Activated naive CD8-positive, alpha-beta T cell treated with anti-CD3 and anti-CD28 coated beads, Interleukin-2, amount 50 U/mL, for 24 hours (primary cell): ENCODE measurements around the gene RPL36.

ENCODE experiments used
- ATAC-seq: fragments of 150-1000 bp; cut with Tn5 transposase; one replicate; pipeline ENCODE4 v1.10.0; 2021
- DNase-seq: peaks from one replicate; pipeline ENCODE4 v3.0.0; 2021
- H3K27ac Mint-ChIP-seq: one replicate; pipeline ENCODE4 v1.8.0; 2021; ENCODE audit warnings: mild to moderate bottlenecking, mixed read lengths
- H3K27me3 Mint-ChIP-seq: one replicate; pipeline ENCODE4 v1.8.0; 2021; ENCODE audit warnings: mixed read lengths
- H3K36me3 Mint-ChIP-seq: one replicate; pipeline ENCODE4 v1.8.0; 2021; ENCODE audit warnings: low read depth, mixed read lengths
- H3K4me1 Mint-ChIP-seq: one replicate; pipeline ENCODE4 v1.8.0; 2021; ENCODE audit warnings: mixed read lengths
- H3K4me3 Mint-ChIP-seq: one replicate; pipeline ENCODE4 v1.8.0; 2021; ENCODE audit warnings: mild to moderate bottlenecking, moderate library complexity, mixed read lengths
- H3K9me3 Mint-ChIP-seq: one replicate; pipeline ENCODE4 v1.8.0; 2021; ENCODE audit warnings: mixed read lengths

RPL36 gene

DNA sequence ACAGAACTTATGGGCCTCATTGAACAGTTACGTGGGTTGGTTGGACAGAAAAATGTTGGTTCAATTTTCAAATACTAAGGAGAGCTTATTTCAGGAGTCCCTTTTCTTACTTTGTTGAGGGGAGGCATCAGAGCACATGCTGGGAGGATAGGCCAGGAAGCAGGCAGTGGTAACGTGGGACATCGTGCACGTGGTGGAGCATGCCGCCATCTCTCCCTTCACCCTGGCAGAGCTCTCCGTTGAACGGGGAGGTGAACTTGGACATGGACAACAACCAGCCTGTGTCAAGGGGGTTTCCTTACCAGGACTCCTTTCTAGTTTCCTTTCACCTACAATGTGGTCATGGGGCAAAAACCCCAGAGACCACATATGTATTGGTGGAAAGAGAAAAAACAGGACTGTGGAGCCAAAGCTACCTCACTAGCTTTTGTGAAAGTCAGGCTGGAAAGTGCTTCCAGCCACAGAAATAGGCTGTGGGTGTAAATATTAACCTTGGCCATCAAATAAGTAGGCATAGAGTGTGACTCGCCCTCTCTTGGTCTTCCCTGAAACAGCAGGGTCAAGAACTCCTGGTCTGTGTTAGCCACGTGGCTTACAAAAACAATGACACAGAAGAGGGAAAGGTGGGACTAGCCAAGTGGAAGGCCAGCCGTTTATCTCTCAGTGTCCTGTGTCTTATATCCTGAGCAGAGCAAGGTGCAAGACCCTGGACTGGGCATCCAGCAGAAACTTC, 24.1 kb upstream of the RPL36 start:
- peaks cover 58% of the 10 kb centered on the region for H3K36me3 Mint-ChIP-seq
- no peaks in the 10 kb centered on the region for H3K27me3 Mint-ChIP-seq
- no peak for DNase-seq
- peak; percentile 47 for ATAC-seq
- H3K27ac Mint-ChIP-seq: peak overlapping the region; percentile 68
- H3K4me3 Mint-ChIP-seq: no peak overlapping the region
- no peaks in the 10 kb centered on the region for H3K9me3 Mint-ChIP-seq
- H3K4me1 Mint-ChIP-seq: peaks cover 11% of the 10 kb centered on the region

- Mint-ChIP-seq H3K36me3 (peaks cover 60% of the 10 kb centered on the region), H3K27ac (peak overlapping the region; percentile 68)
Observed at GRCh38 chr19:5666921-5667610, 23.0 kb upstream of the RPL36 start.

DNA sequence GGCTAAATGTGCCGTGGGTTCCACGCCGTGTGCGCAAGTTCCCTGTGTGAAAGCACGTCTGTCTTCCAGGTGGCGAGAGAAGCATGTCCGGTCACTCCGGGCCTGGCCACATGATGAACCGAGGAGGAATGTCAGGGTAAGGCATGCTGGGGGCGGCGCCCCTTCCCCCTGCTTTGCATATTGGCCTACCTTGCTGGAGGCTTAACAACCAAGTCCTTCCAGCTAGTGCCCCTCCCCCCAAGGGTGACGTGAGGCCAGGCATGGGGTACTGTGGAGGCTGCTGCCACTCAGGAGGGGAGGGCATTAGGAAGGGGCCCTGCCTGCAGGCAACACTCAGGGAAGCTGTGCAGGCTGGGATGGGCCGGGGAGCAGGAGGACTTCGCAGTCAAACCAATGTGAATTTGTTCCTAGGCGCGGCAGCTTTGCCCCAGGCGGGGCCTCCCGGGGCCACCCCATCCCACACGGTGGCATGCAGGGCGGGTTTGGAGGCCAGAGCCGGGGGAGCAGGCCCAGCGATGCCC, 22.3 kb upstream of the RPL36 start:
- H3K27ac Mint-ChIP-seq: no peak overlapping the region

More at GRCh38 chr19:5666921-5667610, 23.0 kb upstream of the RPL36 start:
- Mint-ChIP-seq H3K27me3 (no peaks in the 10 kb centered on the region), H3K4me1 (peaks cover 11% of the 10 kb centered on the region), H3K9me3 (no peaks in the 10 kb centered on the region), H3K4me3 (no peak overlapping the region)
- DNase-seq: no peak
- ATAC-seq: no peak

DNA sequence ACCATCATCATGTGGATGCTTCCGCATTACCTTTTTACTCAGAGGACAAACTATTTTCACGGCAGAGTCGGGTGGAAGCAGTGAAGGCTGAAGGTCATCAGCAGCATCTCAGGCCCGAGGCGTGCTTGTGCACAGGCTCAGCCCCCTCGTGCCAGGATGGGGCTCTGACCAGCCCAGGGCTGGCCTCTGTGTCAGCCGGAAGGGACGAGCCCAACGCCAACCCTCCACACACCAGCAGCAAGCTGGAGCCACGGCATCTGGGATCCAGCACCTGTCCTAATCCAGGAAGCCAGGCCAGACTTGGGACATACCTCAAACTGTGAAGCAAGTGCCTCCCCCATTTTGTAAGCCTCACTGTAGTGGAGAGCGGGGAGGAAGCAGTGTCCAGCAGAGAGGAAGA, 20.9 kb upstream of the RPL36 start:
- Mint-ChIP-seq H3K36me3 (peaks cover 54% of the 10 kb centered on the region), H3K4me1 (peaks cover 11% of the 10 kb centered on the region), H3K9me3 (no peaks in the 10 kb centered on the region), H3K27ac (no peak overlapping the region), H3K27me3 (no peaks in the 10 kb centered on the region), H3K4me3 (no peak overlapping the region)
- ATAC-seq: no peak
- DNase-seq: no peak

More for the DNA sequence above, 22.3 kb upstream of the RPL36 start:
- no peak for DNase-seq
- Mint-ChIP-seq H3K27me3 (no peaks in the 10 kb centered on the region), H3K4me3 (no peak overlapping the region), H3K9me3 (no peaks in the 10 kb centered on the region), H3K36me3 (peaks cover 59% of the 10 kb centered on the region), H3K4me1 (peaks cover 11% of the 10 kb centered on the region)
- ATAC-seq: no peak

GRCh38 chr19:5671600-5671999, 18.5 kb upstream of the RPL36 start:
- H3K4me1 Mint-ChIP-seq: no peaks in the 10 kb centered on the region
- H3K27me3 Mint-ChIP-seq: no peaks in the 10 kb centered on the region
- H3K27ac Mint-ChIP-seq: no peak overlapping the region

DNA sequence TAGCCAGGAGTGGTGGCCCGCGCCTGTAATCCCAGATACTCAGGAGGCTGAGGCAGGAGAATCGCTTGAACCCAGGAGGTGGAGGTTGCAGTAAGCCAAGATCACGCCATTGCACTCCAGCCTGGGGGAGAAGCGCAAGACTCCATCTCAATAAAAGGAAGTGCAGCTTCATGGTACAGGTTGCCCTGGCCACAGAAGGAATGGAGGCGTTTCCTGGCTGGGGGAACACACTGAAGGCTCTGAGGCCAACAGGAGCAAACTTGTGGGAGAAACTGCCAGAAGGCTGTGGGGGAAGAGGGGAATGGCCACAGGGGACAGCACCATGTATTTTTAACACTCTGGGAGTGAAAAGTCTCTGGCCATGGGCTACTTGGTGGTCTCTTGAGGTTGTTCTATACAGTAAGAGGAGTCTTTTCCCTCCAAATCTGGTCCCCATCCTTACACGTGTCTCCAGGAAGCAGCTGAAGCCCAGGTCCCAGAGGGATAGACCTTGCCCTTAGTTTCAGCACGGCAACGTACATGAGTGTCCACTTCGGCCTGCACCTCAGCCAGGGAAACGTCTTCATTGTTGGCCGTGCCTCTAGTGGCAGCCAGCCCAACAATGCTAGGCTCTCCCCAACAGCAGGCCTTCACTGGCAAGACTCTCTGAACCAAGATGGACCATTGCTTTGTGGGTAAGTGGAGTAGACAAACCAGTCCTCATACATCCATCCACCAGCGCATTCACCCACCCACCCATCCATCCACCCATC, 17.2 kb upstream of the RPL36 start:
- no peaks in the 10 kb centered on the region for H3K4me1 Mint-ChIP-seq
- ATAC-seq (no peak), DNase-seq (no peak)
- H3K36me3 Mint-ChIP-seq: peaks cover 26% of the 10 kb centered on the region
- no peaks in the 10 kb centered on the region for H3K9me3 Mint-ChIP-seq
- no peak overlapping the region for H3K4me3 Mint-ChIP-seq
- no peaks in the 10 kb centered on the region for H3K27me3 Mint-ChIP-seq
- H3K27ac Mint-ChIP-seq: no peak overlapping the region

More at GRCh38 chr19:5671600-5671999, 18.5 kb upstream of the RPL36 start:
- no peak for ATAC-seq
- Mint-ChIP-seq H3K36me3 (peaks cover 32% of the 10 kb centered on the region), H3K4me3 (no peak overlapping the region), H3K9me3 (no peaks in the 10 kb centered on the region)
- DNase-seq: no peak

- Mint-ChIP-seq H3K4me1 (no peaks in the 10 kb centered on the region), H3K27me3 (no peaks in the 10 kb centered on the region), H3K27ac (no peak overlapping the region), H3K36me3 (peaks cover 23% of the 10 kb centered on the region), H3K4me3 (no peak overlapping the region), H3K9me3 (no peaks in the 10 kb centered on the region)
- ATAC-seq (no peak), DNase-seq (no peak)
Observed at GRCh38 chr19:5673752-5674151, 16.3 kb upstream of the RPL36 start.

GRCh38 chr19:5674714-5675113, 15.4 kb upstream of the RPL36 start:
- Mint-ChIP-seq H3K27me3 (no peaks in the 10 kb centered on the region), H3K4me3 (no peak overlapping the region)

DNA sequence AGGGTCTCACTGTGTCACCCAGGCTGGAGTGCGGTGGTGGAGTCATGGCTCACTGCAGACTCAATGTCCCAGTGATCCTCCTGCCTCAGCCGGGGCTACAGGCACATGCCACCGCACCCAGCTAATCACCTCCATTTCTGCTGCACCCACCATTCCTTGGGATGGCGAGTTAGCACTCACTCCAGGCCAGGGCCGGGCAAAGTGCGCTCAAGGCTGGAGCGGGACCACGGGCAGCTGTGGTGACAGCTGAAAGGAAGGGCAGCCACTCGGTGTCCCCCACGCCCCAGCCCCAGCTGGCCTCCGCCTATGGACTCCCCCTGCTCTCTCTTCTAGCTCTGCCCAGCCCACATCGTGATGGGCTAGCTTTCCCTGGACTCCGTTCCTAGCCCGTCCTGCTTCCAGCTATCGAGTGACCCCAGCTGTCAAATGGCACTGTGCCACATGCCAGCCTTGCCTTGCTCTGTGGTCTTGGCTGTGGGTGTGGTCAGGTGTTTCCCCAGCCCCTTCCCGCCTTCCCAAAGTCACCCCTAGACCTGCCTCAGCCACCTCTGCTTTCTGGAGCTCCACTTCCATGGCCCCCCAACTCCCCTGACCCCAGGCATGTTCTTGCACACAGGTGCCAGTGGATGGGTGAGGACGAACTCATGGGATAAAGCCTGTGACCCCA, 13.9 kb upstream of the RPL36 start:
- Mint-ChIP-seq H3K27ac (peak overlapping the region; percentile 46), H3K36me3 (peaks cover 10% of the 10 kb centered on the region), H3K4me1 (peaks cover 10% of the 10 kb centered on the region), H3K27me3 (no peaks in the 10 kb centered on the region), H3K4me3 (no peak overlapping the region), H3K9me3 (no peaks in the 10 kb centered on the region)
- DNase-seq (no peak), ATAC-seq (no peak)

More at GRCh38 chr19:5674714-5675113, 15.4 kb upstream of the RPL36 start:
- no peak for ATAC-seq
- DNase-seq: no peak
- Mint-ChIP-seq H3K9me3 (no peaks in the 10 kb centered on the region), H3K4me1 (peaks cover 4% of the 10 kb centered on the region), H3K36me3 (peaks cover 16% of the 10 kb centered on the region), H3K27ac (no peak overlapping the region)

DNA sequence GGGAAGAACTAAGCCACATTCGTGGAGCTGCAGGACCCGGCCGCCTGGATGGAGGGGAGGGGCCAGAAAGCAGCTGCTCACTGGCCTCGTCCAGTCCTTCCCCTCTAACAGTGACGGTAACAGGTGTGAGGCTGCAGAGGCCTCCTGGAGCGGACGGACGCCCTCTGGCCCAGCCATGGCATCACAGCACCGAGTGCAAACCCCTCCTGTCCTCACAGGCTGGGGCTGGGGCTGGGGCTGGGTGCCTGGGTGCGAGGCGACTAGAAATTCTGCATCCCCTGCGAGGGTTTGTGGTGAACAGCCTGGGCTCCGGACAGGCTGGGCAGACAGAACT, 13.4 kb upstream of the RPL36 start:
- no peak for ATAC-seq
- Mint-ChIP-seq H3K36me3 (peaks cover 8% of the 10 kb centered on the region), H3K9me3 (no peaks in the 10 kb centered on the region), H3K27ac (no peak overlapping the region), H3K4me1 (peaks cover 14% of the 10 kb centered on the region), H3K27me3 (peaks cover 4% of the 10 kb centered on the region), H3K4me3 (no peak overlapping the region)
- no peak for DNase-seq

DNA sequence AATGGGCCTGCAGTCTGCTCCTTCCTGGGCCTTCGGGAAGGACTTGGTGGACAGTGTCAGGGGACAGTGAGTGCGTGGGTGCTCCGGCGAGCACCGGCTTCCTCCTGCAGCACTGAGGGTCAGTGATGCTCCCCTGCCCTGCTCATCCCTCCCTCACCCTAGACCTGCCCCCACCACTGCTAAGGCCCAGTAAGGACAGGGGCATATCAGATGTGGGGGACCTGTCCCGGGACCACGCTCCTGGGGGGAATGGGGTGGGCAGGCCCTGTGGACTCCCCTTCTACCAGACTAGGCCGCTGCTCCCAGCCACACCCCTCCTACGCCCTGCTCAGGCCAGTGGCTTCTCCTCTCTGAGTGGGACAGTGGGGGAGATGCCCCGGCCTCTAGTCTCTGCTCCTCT, 13.0 kb upstream of the RPL36 start:
- Mint-ChIP-seq H3K27ac (no peak overlapping the region), H3K4me1 (peaks cover 14% of the 10 kb centered on the region), H3K4me3 (peak overlapping the region; percentile 8), H3K27me3 (peaks cover 4% of the 10 kb centered on the region), H3K36me3 (peaks cover 6% of the 10 kb centered on the region), H3K9me3 (no peaks in the 10 kb centered on the region)
- DNase-seq (no peak), ATAC-seq (no peak)

DNA sequence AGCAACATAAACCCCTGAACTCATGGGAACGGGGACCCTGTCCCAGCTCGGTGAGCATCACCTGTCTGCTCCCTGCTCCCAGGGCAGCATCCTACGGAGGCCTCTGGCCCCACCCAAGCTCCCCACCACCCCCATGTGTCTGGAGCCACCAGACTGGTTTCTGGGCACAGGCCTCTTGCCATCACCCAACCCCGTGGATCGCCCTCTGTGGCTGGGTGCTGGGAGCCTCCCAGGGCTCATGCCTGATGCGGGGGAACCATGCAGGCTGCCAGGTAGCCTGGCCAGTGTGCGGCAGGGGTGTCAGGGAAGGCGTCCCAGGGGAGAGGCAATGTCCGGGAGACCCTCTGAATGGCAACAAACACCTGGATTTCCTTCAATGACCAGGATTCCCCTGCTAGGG, 12.5 kb upstream of the RPL36 start:
- H3K27ac Mint-ChIP-seq: no peak overlapping the region
- DNase-seq (no peak), ATAC-seq (no peak)
- peaks cover 4% of the 10 kb centered on the region for H3K27me3 Mint-ChIP-seq
- peak overlapping the region; percentile 8 for H3K4me3 Mint-ChIP-seq
- H3K36me3 Mint-ChIP-seq: peaks cover 6% of the 10 kb centered on the region
- H3K4me1 Mint-ChIP-seq: peaks cover 14% of the 10 kb centered on the region
- H3K9me3 Mint-ChIP-seq: no peaks in the 10 kb centered on the region

DNA sequence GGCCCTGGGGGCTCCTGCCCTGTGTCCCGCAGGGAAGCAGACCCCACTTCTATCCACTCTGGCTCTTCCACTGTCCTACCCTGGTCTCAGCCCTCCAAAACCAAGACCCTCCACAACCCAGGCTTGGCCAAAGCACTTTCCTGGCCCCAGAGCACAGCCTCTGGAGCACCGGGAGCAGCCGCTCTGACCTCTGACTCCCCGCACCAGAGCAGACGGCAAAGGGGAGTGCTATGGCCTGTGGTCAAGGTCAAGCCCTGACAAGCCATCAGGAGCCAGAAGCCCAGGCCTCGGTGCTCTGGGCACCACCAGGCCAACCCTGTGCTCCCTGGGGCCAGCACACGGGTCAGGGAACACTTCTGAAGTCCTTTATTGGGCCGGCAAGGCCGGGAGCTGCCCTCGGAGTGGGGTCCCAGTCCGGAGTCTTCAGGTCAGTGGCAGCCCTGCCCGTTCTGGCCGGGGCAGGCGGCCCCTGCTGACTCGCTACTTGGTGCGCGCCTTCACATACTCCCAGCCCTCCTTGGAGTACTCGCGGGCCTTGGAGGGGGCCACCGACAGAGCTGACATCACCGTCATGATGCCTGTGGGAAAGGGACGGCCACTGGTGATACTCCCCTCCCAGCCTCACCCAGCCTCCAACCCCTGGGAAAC, 11.9 kb upstream of the RPL36 start:
- Mint-ChIP-seq H3K27me3 (peaks cover 4% of the 10 kb centered on the region), H3K4me1 (peaks cover 14% of the 10 kb centered on the region), H3K9me3 (no peaks in the 10 kb centered on the region), H3K4me3 (no peak overlapping the region), H3K36me3 (peaks cover 4% of the 10 kb centered on the region), H3K27ac (no peak overlapping the region)
- no peak for DNase-seq
- ATAC-seq: no peak
